Right atrium auricular region (tissue), 2 donors: Measurements from ENCODE around the gene CAD. TPM values are rescaled to one million over a fixed set of nuclear protein-coding genes. Genes with fewer than 3 reads are reported as not detected.

ENCODE experiments used
- DNase-seq: peaks from one replicate; pipeline ENCODE4 v3.0.0-alpha.2; 2019; ENCODE audit warnings: low spot score
- H3K27ac ChIP-seq, 2 donors: fragments of 200-600 bp; sonication (generic); 1 replicate in 1 of 2; 2 replicates in 1 of 2; pipeline ENCODE4 v1.5.1; 2016 to 2019
- H3K27me3 ChIP-seq, 2 donors: fragments of 200-600 bp; sonication (generic); one replicate each; pipeline versions ENCODE4 v1.5.1 to v1.6.0; 2017 to 2019
- H3K36me3 ChIP-seq: fragments of 200-600 bp; sonication (generic); one replicate; pipeline ENCODE4 v1.5.1; 2016
- H3K4me1 ChIP-seq, 2 donors: fragments of 200-600 bp; sonication (generic); one replicate each; pipeline versions ENCODE4 v1.5.1 to v1.6.0; 2017 to 2019
- H3K4me3 ChIP-seq, 2 donors: fragments of 200-600 bp; sonication (generic); 1 replicate in 1 of 2; 2 replicates in 1 of 2; pipeline ENCODE4 v1.5.1; 2017 to 2019; ENCODE audit warnings: mild to moderate bottlenecking in 1 of 2, moderate library complexity in 1 of 2
- H3K9me3 ChIP-seq, 2 donors: fragments of 200-600 bp; sonication (generic); one replicate each; pipeline ENCODE4 v1.5.1; 2019
- CTCF ChIP-seq, 2 donors: fragments of 200-600 bp; sonication (generic); IDR thresholded peaks; one replicate each; pipeline ENCODE4 v1.5.1; 2019; ENCODE audit warnings: antibody characterized with exemption in 2 of 2
- total RNA-seq, 2 donors: library from RNA; depleted of rRNA; stranded (reverse); fragments of >200 nt; gene quantifications; one replicate each; pipeline ENCODE4 v1.1.0, GENCODE V29; 2016

CAD gene
- total RNA-seq, 2 donors from 2014 or later = 4.8 to 13.2 TPM

- no peak for TF ChIP-seq CTCF (IDR thresholded peaks at IDR 0.05)
- no peaks in the 10 kb centered on the region for H3K9me3 ChIP-seq
- H3K4me3 ChIP-seq = no peak overlapping the region
- no peaks in the 10 kb centered on the region for H3K27me3 ChIP-seq
- DNase-seq = no peak
- peaks cover 19% of the 10 kb centered on the region for H3K36me3 ChIP-seq
- peaks cover 0 to 13% of the 10 kb centered on the region in 2 donors for H3K4me1 ChIP-seq
- no peak overlapping the region for H3K27ac ChIP-seq
Observed at GRCh38 chr2:27219091-27219490, 1.9 kb downstream of the CAD start.

GRCh38 chr2:27220091-27220490, 2.9 kb downstream of the CAD start:
- Histone ChIP-seq H3K27ac (no peak overlapping the region), H3K9me3 (no peaks in the 10 kb centered on the region), H3K27me3 (no peaks in the 10 kb centered on the region), H3K36me3 (peaks cover 29% of the 10 kb centered on the region), H3K4me1 (peaks cover 0 to 13% of the 10 kb centered on the region in 2 donors), H3K4me3 (no peak overlapping the region)
- DNase-seq = no peak
- TF ChIP-seq CTCF (IDR thresholded peaks at IDR 0.05) = no peak

- Histone ChIP-seq H3K9me3 (no peaks in the 10 kb centered on the region), H3K36me3 (peaks cover 40% of the 10 kb centered on the region), H3K27ac (no peak overlapping the region), H3K27me3 (no peaks in the 10 kb centered on the region), H3K4me3 (no peak overlapping the region), H3K4me1 (peaks cover 0 to 13% of the 10 kb centered on the region in 2 donors)
- no peak for TF ChIP-seq CTCF (IDR thresholded peaks at IDR 0.05)
- no peak for DNase-seq
Observed at GRCh38 chr2:27221166-27221565, 4.0 kb downstream of the CAD start.

- no peak overlapping the region for H3K27ac ChIP-seq
- no peaks in the 10 kb centered on the region for H3K9me3 ChIP-seq
- peaks cover 0 to 7% of the 10 kb centered on the region in 2 donors for H3K4me1 ChIP-seq
- peaks cover 51% of the 10 kb centered on the region for H3K36me3 ChIP-seq
- H3K27me3 ChIP-seq = no peaks in the 10 kb centered on the region
- TF ChIP-seq CTCF (IDR thresholded peaks at IDR 0.05) = no peak
- DNase-seq = no peak
- no peak overlapping the region for H3K4me3 ChIP-seq
Observed at GRCh38 chr2:27222407-27222806, 5.2 kb downstream of the CAD start.

GRCh38 chr2:27223416-27223815, 6.2 kb downstream of the CAD start:
- no peak for TF ChIP-seq CTCF (IDR thresholded peaks at IDR 0.05)
- DNase-seq = no peak
- peaks cover 51% of the 10 kb centered on the region for H3K36me3 ChIP-seq
- no peak overlapping the region for H3K4me3 ChIP-seq
- no peaks in the 10 kb centered on the region for H3K4me1 ChIP-seq
- H3K9me3 ChIP-seq = no peaks in the 10 kb centered on the region
- no peaks in the 10 kb centered on the region for H3K27me3 ChIP-seq
- no peak overlapping the region for H3K27ac ChIP-seq

- Histone ChIP-seq H3K27me3 (no peaks in the 10 kb centered on the region), H3K36me3 (peaks cover 65% of the 10 kb centered on the region), H3K27ac (no peak overlapping the region), H3K4me3 (no peak overlapping the region), H3K9me3 (no peaks in the 10 kb centered on the region), H3K4me1 (no peaks in the 10 kb centered on the region)
- DNase-seq = no peak
- TF ChIP-seq CTCF (IDR thresholded peaks at IDR 0.05) = no peak
Observed at GRCh38 chr2:27225526-27225925, 8.4 kb downstream of the CAD start.
